H1 (cell line): ENCODE measurements around the gene OTOF. TPM values are rescaled to one million over a fixed set of nuclear protein-coding genes. Genes with fewer than 3 reads are reported as not detected.

Experiments used
- CTCF ChIA-PET: fragments of 300-600 bp; sonication (Branson Sonifier 250); formaldehyde crosslinking; loops from one replicate; lab custom pipeline; 2021; ENCODE audit not compliant: partially characterized antibody; lab: Charles Lee
- POLR2A ChIA-PET: fragments of 300-600 bp; sonication (Branson Sonifier 250); formaldehyde crosslinking; loops from one replicate; lab custom pipeline; 2021; ENCODE audit warnings: inconsistent platforms; ENCODE audit not compliant: partially characterized antibody; lab: Charles Lee
- DNase-seq, 2 experiments: peaks; one replicate each; pipeline versions ENCODE4 v3.0.0 to v3.0.0-alpha.2; 2010 to 2022; ENCODE audit warnings: low spot score in 2 of 2, low read depth in 1 of 2, mixed read lengths in 1 of 2
- FAIRE-seq: peaks from 2 replicates; lab custom pipeline; 2011; peaks lifted over from hg19 to GRCh38; lab: Jason Lieb, UNC
- H2AFZ ChIP-seq: 2 replicates; pipeline ENCODE4 v1.8.1; 2012; ENCODE audit warnings: low read length, inconsistent platforms
- H2AK5ac ChIP-seq: 2 replicates; pipeline ENCODE4 v1.6.1; 2013; ENCODE audit warnings: low read depth, low read length
- H2BK120ac ChIP-seq: replicated peaks from 2 replicates; pipeline ENCODE3; 2013; ENCODE audit warnings: low read depth, low read length, inconsistent platforms
- H2BK12ac ChIP-seq: 2 replicates; pipeline ENCODE4 v1.6.1; 2013; ENCODE audit warnings: low read depth, low read length
- H2BK15ac ChIP-seq: 2 replicates; pipeline ENCODE4 v1.6.1; 2013; ENCODE audit warnings: low read length
- H2BK20ac ChIP-seq: 2 replicates; pipeline ENCODE4 v1.6.1; 2013; ENCODE audit warnings: low read length
- H2BK5ac ChIP-seq: 2 replicates; pipeline ENCODE4 v1.6.1; 2013; ENCODE audit warnings: low read depth, low read length
- H3K14ac ChIP-seq: 2 replicates; pipeline ENCODE4 v1.6.1; 2013; ENCODE audit warnings: inconsistent platforms; ENCODE audit not compliant: insufficient read length
- H3K18ac ChIP-seq: 2 replicates; pipeline ENCODE4 v1.6.1; 2013; ENCODE audit warnings: low read length; ENCODE audit errors: extremely low read depth
- H3K23ac ChIP-seq: 2 replicates; pipeline ENCODE4 v1.6.1; 2013; ENCODE audit warnings: inconsistent platforms; ENCODE audit not compliant: insufficient read length
- H3K23me2 ChIP-seq: 2 replicates; pipeline ENCODE4 v1.6.1; 2013; ENCODE audit warnings: low read depth, low read length
- H3K27ac ChIP-seq: 2 replicates; pipeline ENCODE4 v1.6.1; 2011; ENCODE audit warnings: low read depth, low read length, inconsistent platforms
- H3K27me3 ChIP-seq, 4 experiments: replicated peaks in 1 of 4; 1 replicate in 1 of 4; 2 replicates in 3 of 4; pipeline versions ENCODE4 v1.6.1 to v1.8.1; 2011 to 2013; ENCODE audit warnings: low read length in 3 of 4, mild to moderate bottlenecking in 3 of 4, inconsistent platforms in 2 of 4, mixed read lengths in 2 of 4, moderate library complexity in 1 of 4; ENCODE audit not compliant: control insufficient read depth in 3 of 4, insufficient read depth in 3 of 4; ENCODE audit errors: extremely low read depth in 1 of 4
- H3K36me3 ChIP-seq, 4 experiments: 2 replicates each; pipeline versions ENCODE4 v1.6.1 to v1.8.1; 2011 to 2013; ENCODE audit warnings: mild to moderate bottlenecking in 4 of 4, low read length in 3 of 4, moderate library complexity in 2 of 4, control low read depth in 1 of 4, inconsistent platforms in 1 of 4; ENCODE audit not compliant: insufficient read depth in 4 of 4, control insufficient read depth in 2 of 4
- H3K4ac ChIP-seq: replicated peaks from 2 replicates; pipeline ENCODE3; 2013; ENCODE audit warnings: low read length, low read depth, mixed read lengths, inconsistent platforms; ENCODE audit not compliant: insufficient read length
- H3K4me1 ChIP-seq, 4 experiments: replicated peaks in 1 of 4; 1 replicate in 1 of 4; 2 replicates in 3 of 4; pipeline versions ENCODE4 v1.6.1 to v1.8.1; 2011 to 2013; ENCODE audit warnings: low read length in 3 of 4, inconsistent platforms in 2 of 4, mixed read lengths in 1 of 4; ENCODE audit not compliant: insufficient read depth in 4 of 4, control insufficient read depth in 3 of 4
- H3K4me2 ChIP-seq, 2 experiments: 2 replicates each; pipeline versions ENCODE4 v1.6.1 to v1.8.1; 2011 to 2013; ENCODE audit warnings: low read depth in 2 of 2, low read length in 2 of 2, control low read depth in 1 of 2, inconsistent platforms in 1 of 2, mild to moderate bottlenecking in 1 of 2; ENCODE audit not compliant: insufficient read depth in 1 of 2
- H3K4me3 ChIP-seq, 4 experiments: fragments of 200-600, 300-600 bp in 1 of 4; sonication (generic), shearing (Covaris generic), sonication (Bioruptor Twin) in 1 of 4; 2 replicates each; pipeline versions ENCODE4 v1.5.1 to v1.8.1; 2011 to 2016; ENCODE audit warnings: low read length in 4 of 4, low read depth in 3 of 4, control low read depth in 2 of 4, inconsistent platforms in 2 of 4, mild to moderate bottlenecking in 2 of 4, mixed read lengths in 1 of 4, moderate library complexity in 1 of 4; ENCODE audit not compliant: insufficient read depth in 2 of 4; ENCODE audit errors: extremely low read depth in 1 of 4
- H3K56ac ChIP-seq: replicated peaks from 2 replicates; pipeline ENCODE3; 2013; ENCODE audit warnings: low read depth, mild to moderate bottlenecking, mixed read lengths, low read length, inconsistent platforms; ENCODE audit not compliant: insufficient read length
- H3K79me1 ChIP-seq: 2 replicates; pipeline ENCODE4 v1.6.1; 2013; ENCODE audit warnings: low read depth, low read length, control low read depth
- H3K79me2 ChIP-seq, 2 experiments: 2 replicates each; pipeline versions ENCODE4 v1.6.1 to v1.8.1; 2012 to 2013; ENCODE audit warnings: low read length in 2 of 2, mild to moderate bottlenecking in 2 of 2, inconsistent platforms in 1 of 2; ENCODE audit not compliant: insufficient read depth in 2 of 2, control insufficient read depth in 1 of 2
- H3K9ac ChIP-seq, 4 experiments: replicated peaks in 1 of 4; 1 replicate in 1 of 4; 2 replicates in 3 of 4; pipeline versions ENCODE4 v1.6.1 to v1.8.1; 2011 to 2013; ENCODE audit warnings: low read depth in 3 of 4, low read length in 3 of 4, control low read depth in 2 of 4, mild to moderate bottlenecking in 2 of 4, moderate library complexity in 2 of 4, inconsistent platforms in 1 of 4; ENCODE audit errors: extremely low read depth in 1 of 4
- H3K9me3 ChIP-seq, 2 experiments: 2 replicates each; pipeline versions ENCODE4 v1.6.1 to v1.8.1; 2012 to 2013; ENCODE audit warnings: mild to moderate bottlenecking in 2 of 2, moderate library complexity in 2 of 2, control low read depth in 1 of 2, inconsistent platforms in 1 of 2, low read depth in 1 of 2, low read length in 1 of 2, mixed read lengths in 1 of 2; ENCODE audit not compliant: insufficient read depth in 2 of 2
- H4K20me1 ChIP-seq, 2 experiments: replicated peaks in 1 of 2; 2 replicates each; pipeline versions ENCODE3 to v1.8.1; 2011 to 2013; ENCODE audit warnings: inconsistent platforms in 2 of 2, low read length in 2 of 2, mild to moderate bottlenecking in 1 of 2; ENCODE audit not compliant: insufficient read depth in 2 of 2, control insufficient read depth in 1 of 2
- H4K5ac ChIP-seq: 2 replicates; pipeline ENCODE4 v1.6.1; 2013; ENCODE audit warnings: low read length, low read depth, mixed read lengths, inconsistent platforms; ENCODE audit not compliant: insufficient read length
- H4K8ac ChIP-seq: 2 replicates; pipeline ENCODE4 v1.8.0; 2013; ENCODE audit warnings: mild to moderate bottlenecking, moderate library complexity, low read length, inconsistent platforms; ENCODE audit not compliant: insufficient read depth; ENCODE audit errors: extremely low read depth
- H4K91ac ChIP-seq: replicated peaks from 2 replicates; pipeline ENCODE3; 2013; ENCODE audit warnings: low read length, mixed read lengths, inconsistent platforms; ENCODE audit not compliant: insufficient read length
- WGBS, 2 experiments: shearing (Covaris generic) in 1 of 2; methylation state at CpG; one replicate each; pipeline versions ENCODE4 v1.1.6 to v1.1.7; 2013 to 2015; ENCODE audit warnings: low lambda C conversion rate in 2 of 2, mixed read lengths in 2 of 2, inconsistent platforms in 1 of 2, low coverage in 1 of 2, missing lambda C conversion rate in 1 of 2; ENCODE audit not compliant: insufficient replicate concordance in 2 of 2, insufficient coverage in 1 of 2, insufficient read length in 1 of 2; ENCODE audit errors: extremely low coverage in 1 of 2, missing lambda C conversion rate in 1 of 2; 5-methylcytosine and 5-hydroxymethylcytosine counted together
- polyA plus RNA-seq, 7 experiments: library from polyadenylated mRNA; depleted of rRNA in 3 of 7; stranded (reverse) in 5 of 7; unstranded in 2 of 7; fragments of >200 nt in 5 of 7; fragments of 200-250 nt in 2 of 7; gene quantifications; 1 replicate in 5 of 7; 2 replicates in 1 of 7; 4 replicates in 1 of 7; pipeline versions ENCODE4 v1.2.1 to v1.2.3, GENCODE V29; 2011 to 2013; ENCODE audit warnings: missing spikeins in 2 of 7, mixed read lengths in 2 of 7
- total RNA-seq: library from RNA; stranded (reverse); fragmentation: NEBNext Ultra II Directional; extraction: Animal tissue kit (Norgen Biotek cat#: 25700); gene quantifications from 2 replicates; pipeline ENCODE4 v1.2.1, GENCODE V29; 2021

The OTOF gene
- total and polyA plus RNA-seq, 2 of the 8 experiments (the other 6 are each of a cell fraction or from before 2014, with no cell fraction given) = 0.06 TPM; not detected in 1

DNA sequence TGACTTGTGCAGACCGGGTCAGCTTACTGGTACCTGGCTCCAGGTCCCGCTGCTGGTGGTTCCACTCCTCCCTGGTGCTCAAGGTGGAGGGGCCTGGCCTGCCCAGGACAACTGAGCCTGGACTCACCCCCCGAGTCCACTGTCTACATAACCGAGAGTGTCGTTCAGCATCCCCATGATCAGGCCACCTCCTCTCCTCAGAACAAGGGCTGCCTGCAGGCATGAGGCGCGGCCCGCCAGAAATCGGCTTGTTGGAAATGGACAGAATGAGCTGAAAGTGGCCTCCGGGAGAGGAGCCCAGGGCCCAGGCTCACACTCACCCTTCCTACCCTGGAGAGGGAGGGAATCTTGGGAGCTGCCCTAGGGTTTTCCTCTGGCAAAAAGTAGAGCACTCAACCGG lies 38.9 kb upstream of the OTOF start:
- no peaks in the 10 kb centered on the region for H3K23me2 ChIP-seq
- no peak overlapping the region for H3K14ac ChIP-seq
- H3K36me3 ChIP-seq = no peaks in the 10 kb centered on the region
- no peak overlapping the region for H2BK12ac ChIP-seq
- H3K9ac ChIP-seq = no peak overlapping the region
- H3K27ac ChIP-seq = no peak overlapping the region
- no peak for DNase-seq
- H2BK15ac ChIP-seq = no peak overlapping the region
- H2AK5ac ChIP-seq = no peak overlapping the region
- H4K5ac ChIP-seq = no peak overlapping the region
- H3K4me2 ChIP-seq = no peak overlapping the region
- H3K4me3 ChIP-seq = no peak overlapping the region
- no peaks in the 10 kb centered on the region for H3K79me2 ChIP-seq
- ChIA-PET CTCF (interaction anchor here (1.1 to 4.9 kb wide), 10 partner anchors 8 to 429 kb away, joined by 3 to 34 read pairs (median 6); no protein-coding TSS in a partner anchor), POLR2A (interaction anchor here (1.2 kb wide), 1 partner anchor 14 kb away, joined by 3 read pairs; no protein-coding TSS in a partner anchor)
- H4K8ac ChIP-seq = no peak overlapping the region
- WGBS, 2 experiments = 92% methylated on average over 11 of the region's 11 CpGs; no CpG with 5 or more reads in 1 of the 2 experiments
- H3K18ac ChIP-seq = no peak overlapping the region
- no peak overlapping the region for H2BK5ac ChIP-seq
- no peak overlapping the region for H3K4ac ChIP-seq
- H2AFZ ChIP-seq = no peak overlapping the region
- H2BK20ac ChIP-seq = no peak overlapping the region
- H3K27me3 ChIP-seq = no peaks in the 10 kb centered on the region
- FAIRE-seq = no peak
- no peaks in the 10 kb centered on the region for H4K20me1 ChIP-seq
- no peak overlapping the region for H2BK120ac ChIP-seq
- no peak overlapping the region for H3K56ac ChIP-seq
- no peaks in the 10 kb centered on the region for H3K9me3 ChIP-seq
- H3K4me1 ChIP-seq = no peaks in the 10 kb centered on the region
- H3K23ac ChIP-seq = no peak overlapping the region
- no peak overlapping the region for H4K91ac ChIP-seq
- H3K79me1 ChIP-seq = no peaks in the 10 kb centered on the region
